Measurements from ENCODE around the gene ZNF580.

ZNF580 gene

GRCh38 chr19:55599842-55600661 is 40.8 kb upstream of the ZNF580 start, which contains the start of gene ZNF524:
Gene ZNF524 (plus strand): TSS chr19:55600288. CDS start chr19:55602113, 1,825 bp downstream.
- Histone ChIP-seq H3K4me1 (ENCODE audit: control insufficient read depth, insufficient read depth, low read length) (peaks cover 15% of the 10 kb centered on the region), H3K9me3 (ENCODE audit: control insufficient read depth, low read length) (no peaks in the 10 kb centered on the region), H3K4me3 (ENCODE audit: low read length) (peak within 1 kb of the TSS; percentile 98), H3K36me3 (ENCODE audit: control insufficient read depth, insufficient read depth, low read length, severe bottlenecking) (peaks cover 14% of the 10 kb centered on the region), H3K27me3 (replicated peaks; ENCODE audit: control insufficient read depth, insufficient read depth, low read length) (no peaks in the 10 kb centered on the region), H3K9ac (ENCODE audit: low read length) (peak within 1 kb of the TSS; percentile 99)
- peak; percentile 92 for DNase-seq (ENCODE audit: low read depth)

- peak overlapping the region; percentile 85 for H3K4me3 ChIP-seq (ENCODE audit: low read length)
- H3K4me1 ChIP-seq (ENCODE audit: control insufficient read depth, insufficient read depth, low read length), result peaks cover 15% of the 10 kb centered on the region
- no peaks in the 10 kb centered on the region for H3K9me3 ChIP-seq (ENCODE audit: control insufficient read depth, low read length)
- H3K9ac ChIP-seq (ENCODE audit: low read length), result peak overlapping the region; percentile 99
- H3K36me3 ChIP-seq (ENCODE audit: control insufficient read depth, insufficient read depth, low read length, severe bottlenecking), result peaks cover 8% of the 10 kb centered on the region
- H3K27me3 ChIP-seq (replicated peaks; ENCODE audit: control insufficient read depth, insufficient read depth, low read length), result no peaks in the 10 kb centered on the region
- no peak for DNase-seq (ENCODE audit: low read depth)
Measured at GRCh38 chr19:55600662-55601028, 40.2 kb upstream of the ZNF580 start.

- DNase-seq (ENCODE audit: low read depth), result no peak
- H3K27me3 ChIP-seq (replicated peaks; ENCODE audit: control insufficient read depth, insufficient read depth, low read length), result no peaks in the 10 kb centered on the region
- peak overlapping the region; percentile 99 for H3K9ac ChIP-seq (ENCODE audit: low read length)
- no peaks in the 10 kb centered on the region for H3K9me3 ChIP-seq (ENCODE audit: control insufficient read depth, low read length)
- peak overlapping the region; percentile 85 for H3K4me3 ChIP-seq (ENCODE audit: low read length)
- peaks cover 4% of the 10 kb centered on the region for H3K36me3 ChIP-seq (ENCODE audit: control insufficient read depth, insufficient read depth, low read length, severe bottlenecking)
- peaks cover 15% of the 10 kb centered on the region for H3K4me1 ChIP-seq (ENCODE audit: control insufficient read depth, insufficient read depth, low read length)
Measured at GRCh38 chr19:55601084-55601483, 39.7 kb upstream of the ZNF580 start.

GRCh38 chr19:55602104-55603001 is 38.4 kb upstream of the ZNF580 start:
- H3K4me1 ChIP-seq (ENCODE audit: control insufficient read depth, insufficient read depth, low read length), result peaks cover 21% of the 10 kb centered on the region
- DNase-seq (ENCODE audit: low read depth), result no peak
- no peak overlapping the region for H3K9ac ChIP-seq (ENCODE audit: low read length)
- no peaks in the 10 kb centered on the region for H3K36me3 ChIP-seq (ENCODE audit: control insufficient read depth, insufficient read depth, low read length, severe bottlenecking)
- no peaks in the 10 kb centered on the region for H3K9me3 ChIP-seq (ENCODE audit: control insufficient read depth, low read length)
- no peak overlapping the region for H3K4me3 ChIP-seq (ENCODE audit: low read length)
- no peaks in the 10 kb centered on the region for H3K27me3 ChIP-seq (replicated peaks; ENCODE audit: control insufficient read depth, insufficient read depth, low read length)

GRCh38 chr19:55603115-55603514 is 37.7 kb upstream of the ZNF580 start:
- Histone ChIP-seq H3K4me1 (ENCODE audit: control insufficient read depth, insufficient read depth, low read length) (peaks cover 21% of the 10 kb centered on the region), H3K27me3 (replicated peaks; ENCODE audit: control insufficient read depth, insufficient read depth, low read length) (no peaks in the 10 kb centered on the region), H3K36me3 (ENCODE audit: control insufficient read depth, insufficient read depth, low read length, severe bottlenecking) (no peaks in the 10 kb centered on the region), H3K4me3 (ENCODE audit: low read length) (no peak overlapping the region), H3K9me3 (ENCODE audit: control insufficient read depth, low read length) (no peaks in the 10 kb centered on the region), H3K9ac (ENCODE audit: low read length) (no peak overlapping the region)
- no peak for DNase-seq (ENCODE audit: low read depth)

- no peaks in the 10 kb centered on the region for H3K27me3 ChIP-seq (replicated peaks; ENCODE audit: control insufficient read depth, insufficient read depth, low read length)
- no peak overlapping the region for H3K9ac ChIP-seq (ENCODE audit: low read length)
- no peak for DNase-seq (ENCODE audit: low read depth)
- no peaks in the 10 kb centered on the region for H3K36me3 ChIP-seq (ENCODE audit: control insufficient read depth, insufficient read depth, low read length, severe bottlenecking)
- H3K4me3 ChIP-seq (ENCODE audit: low read length), result no peak overlapping the region
- peaks cover 21% of the 10 kb centered on the region for H3K4me1 ChIP-seq (ENCODE audit: control insufficient read depth, insufficient read depth, low read length)
- H3K9me3 ChIP-seq (ENCODE audit: control insufficient read depth, low read length), result no peaks in the 10 kb centered on the region
Measured at GRCh38 chr19:55603581-55604292, 37.1 kb upstream of the ZNF580 start.

GRCh38 chr19:55605207-55605636 is 35.6 kb upstream of the ZNF580 start:
- Histone ChIP-seq H3K4me1 (ENCODE audit: control insufficient read depth, insufficient read depth, low read length) (peaks cover 21% of the 10 kb centered on the region), H3K4me3 (ENCODE audit: low read length) (peak overlapping the region; percentile 99), H3K36me3 (ENCODE audit: control insufficient read depth, insufficient read depth, low read length, severe bottlenecking) (peaks cover 8% of the 10 kb centered on the region), H3K9me3 (ENCODE audit: control insufficient read depth, low read length) (no peaks in the 10 kb centered on the region), H3K27me3 (replicated peaks; ENCODE audit: control insufficient read depth, insufficient read depth, low read length) (no peaks in the 10 kb centered on the region), H3K9ac (ENCODE audit: low read length) (peak overlapping the region; percentile 99)
- peak; percentile 99 for DNase-seq (ENCODE audit: low read depth)

GRCh38 chr19:55605637-55606470 is 34.9 kb upstream of the ZNF580 start, which contains the start of gene ZNF865:
Gene ZNF865 (plus strand): TSS chr19:55605647. CDS start chr19:55613619, 7,972 bp downstream.
- H3K4me1 ChIP-seq (ENCODE audit: control insufficient read depth, insufficient read depth, low read length), result peaks cover 19% of the 10 kb centered on the region
- peak; percentile 94 for DNase-seq (ENCODE audit: low read depth)
- peaks cover 8% of the 10 kb centered on the region for H3K36me3 ChIP-seq (ENCODE audit: control insufficient read depth, insufficient read depth, low read length, severe bottlenecking)
- no peaks in the 10 kb centered on the region for H3K9me3 ChIP-seq (ENCODE audit: control insufficient read depth, low read length)
- peak within 1 kb of the TSS; percentile 99 for H3K9ac ChIP-seq (ENCODE audit: low read length)
- H3K27me3 ChIP-seq (replicated peaks; ENCODE audit: control insufficient read depth, insufficient read depth, low read length), result no peaks in the 10 kb centered on the region
- H3K4me3 ChIP-seq (ENCODE audit: low read length), result peak within 1 kb of the TSS; percentile 99

- H3K4me1 ChIP-seq (ENCODE audit: control insufficient read depth, insufficient read depth, low read length), result peaks cover 13% of the 10 kb centered on the region
- H3K4me3 ChIP-seq (ENCODE audit: low read length), result peak overlapping the region; percentile 99
- H3K36me3 ChIP-seq (ENCODE audit: control insufficient read depth, insufficient read depth, low read length, severe bottlenecking), result peaks cover 8% of the 10 kb centered on the region
- H3K9me3 ChIP-seq (ENCODE audit: control insufficient read depth, low read length), result no peaks in the 10 kb centered on the region
- DNase-seq (ENCODE audit: low read depth), result no peak
- peak overlapping the region; percentile 99 for H3K9ac ChIP-seq (ENCODE audit: low read length)
- no peaks in the 10 kb centered on the region for H3K27me3 ChIP-seq (replicated peaks; ENCODE audit: control insufficient read depth, insufficient read depth, low read length)
Measured at GRCh38 chr19:55606471-55606787, 34.4 kb upstream of the ZNF580 start.

GRCh38 chr19:55606817-55607216 is 34.0 kb upstream of the ZNF580 start:
- Histone ChIP-seq H3K27me3 (replicated peaks; ENCODE audit: control insufficient read depth, insufficient read depth, low read length) (no peaks in the 10 kb centered on the region), H3K36me3 (ENCODE audit: control insufficient read depth, insufficient read depth, low read length, severe bottlenecking) (peaks cover 8% of the 10 kb centered on the region), H3K9me3 (ENCODE audit: control insufficient read depth, low read length) (no peaks in the 10 kb centered on the region), H3K4me1 (ENCODE audit: control insufficient read depth, insufficient read depth, low read length) (peaks cover 13% of the 10 kb centered on the region), H3K9ac (ENCODE audit: low read length) (peak overlapping the region; percentile 99), H3K4me3 (ENCODE audit: low read length) (peak overlapping the region; percentile 99)
- DNase-seq (ENCODE audit: low read depth), result no peak

Measured in adipocyte (in vitro differentiated cells).